Vagina (tissue), 2 donors: Measurements from ENCODE around the gene NTRK3.

Experiments
- POLR2A ChIP-seq, 2 donors: fragments of 450-650 bp; IDR thresholded peaks; one replicate each; pipeline ENCODE4 v1.6.1; 2017; ENCODE audit warnings: antibody characterized with exemption in 2 of 2, mild to moderate bottlenecking in 2 of 2, moderate library complexity in 2 of 2
- POLR2AphosphoS5 ChIP-seq, 2 donors: sonication (generic); formaldehyde crosslinking; IDR thresholded peaks; one replicate each; pipeline ENCODE4 v1.9.0; 2017; ENCODE audit warnings: antibody characterized with exemption in 2 of 2, mild to moderate bottlenecking in 2 of 2, low read depth in 1 of 2; ENCODE audit not compliant: insufficient read depth in 1 of 2
- TF ChIP-seq, protein P1 (sequence below), 3 experiments: fragments of 450-650 bp in 2 of 3; fragments of 200-600 bp in 1 of 3; sonication (generic) in 1 of 3; IDR thresholded peaks; one replicate each; pipeline ENCODE4 v1.5.1; 2017 to 2019; ENCODE audit warnings: antibody characterized with exemption in 3 of 3, mild to moderate bottlenecking in 2 of 3, moderate library complexity in 2 of 3

DNA sequence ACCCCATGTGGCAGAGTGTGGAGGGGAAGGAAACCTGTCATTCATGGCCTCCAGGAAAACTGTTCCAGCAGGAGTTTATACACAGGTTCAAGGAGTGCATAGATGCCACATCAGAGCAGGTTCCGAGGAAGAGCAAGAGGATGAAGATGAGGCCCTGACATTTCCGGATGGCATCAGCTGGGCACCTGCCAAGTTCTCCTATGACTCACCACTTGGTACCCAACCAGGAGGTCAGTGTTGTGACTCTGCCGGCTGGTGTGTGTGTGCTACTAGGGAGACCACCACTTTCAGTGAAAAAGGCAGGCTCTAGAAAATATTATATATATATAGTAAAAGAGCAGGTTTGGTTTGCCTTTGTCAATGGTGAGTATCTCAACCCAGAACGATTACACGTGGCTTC, 69.3 kb downstream of the NTRK3 start:
- TF ChIP-seq, protein P1, sequence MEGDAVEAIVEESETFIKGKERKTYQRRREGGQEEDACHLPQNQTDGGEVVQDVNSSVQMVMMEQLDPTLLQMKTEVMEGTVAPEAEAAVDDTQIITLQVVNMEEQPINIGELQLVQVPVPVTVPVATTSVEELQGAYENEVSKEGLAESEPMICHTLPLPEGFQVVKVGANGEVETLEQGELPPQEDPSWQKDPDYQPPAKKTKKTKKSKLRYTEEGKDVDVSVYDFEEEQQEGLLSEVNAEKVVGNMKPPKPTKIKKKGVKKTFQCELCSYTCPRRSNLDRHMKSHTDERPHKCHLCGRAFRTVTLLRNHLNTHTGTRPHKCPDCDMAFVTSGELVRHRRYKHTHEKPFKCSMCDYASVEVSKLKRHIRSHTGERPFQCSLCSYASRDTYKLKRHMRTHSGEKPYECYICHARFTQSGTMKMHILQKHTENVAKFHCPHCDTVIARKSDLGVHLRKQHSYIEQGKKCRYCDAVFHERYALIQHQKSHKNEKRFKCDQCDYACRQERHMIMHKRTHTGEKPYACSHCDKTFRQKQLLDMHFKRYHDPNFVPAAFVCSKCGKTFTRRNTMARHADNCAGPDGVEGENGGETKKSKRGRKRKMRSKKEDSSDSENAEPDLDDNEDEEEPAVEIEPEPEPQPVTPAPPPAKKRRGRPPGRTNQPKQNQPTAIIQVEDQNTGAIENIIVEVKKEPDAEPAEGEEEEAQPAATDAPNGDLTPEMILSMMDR (IDR thresholded peaks at IDR 0.05): no peak
- TF ChIP-seq POLR2A (IDR thresholded peaks at IDR 0.05) (no peak), POLR2AphosphoS5 (IDR thresholded peaks at IDR 0.05; ENCODE audit: insufficient read depth in 1 of 2, low read depth in 1 of 2) (no peak)
